Ammon's horn (tissue), 1 donor: Measurements from ENCODE around the gene CD164L2.

Experiments
- DNase-seq: peaks from one replicate; pipeline ENCODE4 v3.0.0-alpha.2; 2016; ENCODE audit warnings: low spot score

CD164L2 gene

GRCh38 chr1:27346991-27347624 is 36.0 kb downstream of the CD164L2 start:
- DNase-seq, result no peak

DNA sequence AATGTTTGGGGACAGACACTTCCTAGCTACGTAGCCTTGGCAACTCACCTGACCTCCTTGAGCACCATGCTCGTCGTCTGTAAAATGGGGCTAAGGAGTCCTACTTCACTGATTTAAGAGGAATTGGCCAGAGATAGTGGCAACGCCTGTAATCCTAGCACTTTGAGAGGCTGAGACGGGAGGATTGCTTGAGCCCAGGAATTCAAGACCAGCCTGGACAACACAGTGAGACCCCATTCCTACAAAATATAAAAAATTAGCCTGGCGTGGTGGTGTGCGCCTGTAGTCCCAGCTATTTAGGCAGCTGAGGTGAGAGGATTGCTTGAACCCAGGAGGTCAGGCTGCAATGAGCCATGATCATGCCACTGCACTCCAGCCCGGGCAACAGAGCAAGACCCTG is 36.8 kb downstream of the CD164L2 start:
- no peak for DNase-seq

- DNase-seq, result no peak
Observed at GRCh38 chr1:27345272-27345671, 37.9 kb downstream of the CD164L2 start.

DNA sequence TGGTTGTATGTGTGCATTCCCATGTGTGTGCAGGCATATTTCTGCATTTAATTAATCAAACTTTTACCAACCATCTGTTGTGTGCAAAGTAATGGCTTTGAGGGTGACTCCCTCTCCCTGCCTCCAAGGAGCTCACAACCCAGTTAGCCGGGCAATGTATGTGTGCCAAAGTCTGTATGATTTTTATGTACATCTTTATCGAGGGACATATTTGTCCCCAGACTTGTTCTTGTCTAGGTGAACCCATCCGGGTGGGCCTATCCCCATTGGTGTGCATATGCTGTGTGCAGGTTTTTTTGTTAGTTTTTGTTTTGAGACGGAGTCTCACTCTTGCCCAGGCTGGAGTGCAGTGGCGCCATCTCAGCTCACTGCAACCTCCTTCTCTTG is 39.5 kb downstream of the CD164L2 start:
- no peak for DNase-seq

DNA sequence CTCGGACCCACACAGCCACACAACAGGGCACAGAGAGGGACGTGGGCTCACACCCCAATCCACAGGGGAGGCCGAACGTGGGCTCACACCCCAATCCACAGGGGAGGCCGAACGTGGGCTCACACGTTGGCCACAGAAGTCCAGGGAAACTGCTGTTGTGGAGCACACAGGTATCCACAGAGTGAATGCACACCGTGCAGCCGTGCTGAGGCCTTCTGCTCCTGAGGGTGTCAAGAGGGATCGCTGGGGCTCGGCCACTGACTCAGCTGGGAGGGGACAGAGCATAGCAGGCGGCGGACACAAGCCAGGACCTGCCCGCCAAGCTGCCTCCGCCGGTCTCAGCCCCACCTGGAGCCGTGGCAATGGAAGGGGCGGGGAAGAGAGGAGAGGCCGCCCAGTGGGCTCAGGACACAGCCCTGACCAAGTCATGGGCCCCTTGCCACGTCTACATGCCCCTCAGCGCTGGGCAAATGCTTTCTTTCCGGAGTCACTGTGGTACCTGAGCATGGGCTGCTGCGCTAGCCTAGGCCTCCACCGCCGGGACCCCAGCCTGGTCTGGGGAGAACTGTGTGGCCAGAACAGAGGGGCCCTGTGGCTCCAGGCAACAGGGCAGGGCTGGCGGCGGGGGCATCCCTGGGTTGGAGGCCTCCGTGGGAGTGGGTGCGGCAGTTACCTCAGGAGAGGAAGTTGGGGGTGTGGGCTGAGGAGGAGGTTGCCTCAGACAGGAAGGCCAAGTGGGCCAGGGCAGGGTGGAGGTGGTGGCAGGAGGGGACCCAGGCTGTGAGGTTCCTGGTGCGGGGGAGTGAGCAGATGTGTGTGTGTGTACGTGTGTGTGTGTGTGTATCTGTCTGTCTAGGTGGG is 40.1 kb downstream of the CD164L2 start:
- peak; percentile 38 for DNase-seq

GRCh38 chr1:27342391-27342777 is 40.7 kb downstream of the CD164L2 start:
- no peak for DNase-seq

DNA sequence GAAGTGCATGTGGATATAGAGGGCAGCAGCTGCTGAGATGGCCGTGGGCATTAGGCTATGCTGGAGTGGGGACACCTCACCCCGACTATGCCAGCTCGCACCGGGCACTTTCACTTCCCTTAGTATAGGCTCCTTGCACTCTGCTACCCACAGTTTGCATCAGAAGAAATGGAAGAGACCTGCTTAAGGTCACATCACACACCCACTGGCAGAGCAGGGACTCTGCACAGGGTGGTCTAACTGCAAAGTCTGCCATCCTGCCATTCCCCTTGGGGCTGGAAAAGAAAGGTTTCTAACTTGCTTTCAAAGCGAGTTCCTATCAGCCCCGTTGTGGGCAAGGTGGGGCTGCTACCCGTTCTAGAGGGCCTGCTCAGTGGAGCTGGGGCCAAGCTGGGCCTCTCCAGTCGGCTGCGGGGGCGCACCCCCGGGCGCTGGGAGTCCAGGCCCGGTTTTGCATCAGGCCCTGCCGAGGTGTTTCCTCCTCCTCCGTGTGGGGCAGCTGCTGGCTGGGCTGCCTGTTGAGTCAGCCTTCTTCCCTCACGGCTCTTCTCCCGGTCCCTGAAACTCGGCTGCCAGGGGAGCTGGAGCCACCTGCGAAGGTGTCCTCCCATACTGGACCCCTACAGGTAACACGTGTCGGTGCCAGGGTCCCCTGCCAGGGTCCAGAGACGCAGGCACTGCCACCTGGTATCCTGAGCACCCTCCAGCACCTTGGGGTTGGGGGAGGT is 41.4 kb downstream of the CD164L2 start, which contains the start of gene SYTL1:
Gene SYTL1, plus strand, starts transcription at position 498 of the 728 bp plus-strand sequence. CDS start 3,313 bp downstream, outside the sequence.
- DNase-seq, result no peak

DNA sequence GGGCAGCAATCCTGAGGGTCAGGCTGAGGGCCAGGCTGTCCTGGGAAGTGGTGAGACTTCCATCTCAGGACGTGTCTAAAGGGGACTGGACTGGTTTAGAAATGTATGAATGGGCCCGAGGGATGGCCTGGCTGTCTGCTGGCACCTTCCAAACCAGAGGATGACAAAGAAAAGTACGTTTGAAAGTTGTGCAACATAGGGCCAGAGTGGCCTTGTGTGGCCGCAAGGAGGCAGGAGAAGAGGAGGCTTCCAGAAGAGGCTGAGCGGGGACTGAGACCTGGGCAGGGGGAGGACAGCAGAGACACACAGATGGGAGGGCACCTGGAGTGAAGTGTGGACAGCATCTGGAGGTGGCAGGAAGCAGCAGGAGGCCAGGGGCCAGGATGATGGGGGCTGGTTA is 43.9 kb downstream of the CD164L2 start:
- DNase-seq, result no peak

- no peak for DNase-seq
Observed at GRCh38 chr1:27338751-27339150, 44.4 kb downstream of the CD164L2 start.

GRCh38 chr1:27336756-27337155 is 46.4 kb downstream of the CD164L2 start:
- DNase-seq, result no peak

DNA sequence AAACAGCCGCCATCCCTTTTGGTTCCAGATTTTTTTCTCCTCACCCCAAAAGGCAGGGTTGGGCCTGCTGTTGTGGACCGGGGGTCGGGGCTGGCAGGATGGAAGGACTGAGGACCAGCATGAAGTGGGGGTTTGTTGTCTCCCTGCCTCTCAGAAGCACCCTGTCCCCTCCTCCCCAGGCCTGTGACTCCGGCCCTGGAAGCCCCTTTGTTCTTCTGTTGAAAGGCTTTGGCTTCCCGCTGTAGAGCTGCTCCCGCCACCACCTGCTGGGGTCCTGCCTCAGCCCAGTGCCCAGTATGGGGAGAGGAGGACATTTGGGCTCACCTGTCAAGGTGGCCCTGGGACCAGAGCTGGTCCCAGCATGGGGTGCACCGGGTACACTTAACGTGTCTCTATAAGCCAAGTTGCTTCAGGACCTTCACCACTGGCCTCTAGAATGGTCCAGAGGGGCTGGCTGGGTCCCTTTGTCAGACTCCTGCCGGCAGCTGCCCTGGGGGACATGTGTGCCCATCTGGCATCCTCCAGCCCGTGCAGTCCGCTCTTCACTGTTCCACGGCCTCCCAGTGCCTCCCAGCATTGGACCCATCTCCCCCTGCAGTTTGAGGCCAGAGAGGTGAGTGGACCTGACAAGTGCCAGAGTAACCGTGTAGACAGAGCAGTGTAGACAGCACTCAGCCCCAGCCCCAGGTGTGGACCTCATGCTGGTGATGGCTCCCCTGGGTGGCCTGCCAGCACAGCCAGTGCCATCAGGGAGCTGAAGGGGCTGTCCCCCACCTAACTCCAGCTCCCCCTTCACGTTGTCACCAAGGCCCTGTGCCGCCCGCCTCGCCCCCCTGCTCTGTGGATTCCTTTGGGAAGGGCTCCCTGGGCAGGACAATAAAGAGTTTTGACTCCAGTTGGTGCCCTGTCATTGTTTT is 47.4 kb downstream of the CD164L2 start:
- no peak for DNase-seq

DNA sequence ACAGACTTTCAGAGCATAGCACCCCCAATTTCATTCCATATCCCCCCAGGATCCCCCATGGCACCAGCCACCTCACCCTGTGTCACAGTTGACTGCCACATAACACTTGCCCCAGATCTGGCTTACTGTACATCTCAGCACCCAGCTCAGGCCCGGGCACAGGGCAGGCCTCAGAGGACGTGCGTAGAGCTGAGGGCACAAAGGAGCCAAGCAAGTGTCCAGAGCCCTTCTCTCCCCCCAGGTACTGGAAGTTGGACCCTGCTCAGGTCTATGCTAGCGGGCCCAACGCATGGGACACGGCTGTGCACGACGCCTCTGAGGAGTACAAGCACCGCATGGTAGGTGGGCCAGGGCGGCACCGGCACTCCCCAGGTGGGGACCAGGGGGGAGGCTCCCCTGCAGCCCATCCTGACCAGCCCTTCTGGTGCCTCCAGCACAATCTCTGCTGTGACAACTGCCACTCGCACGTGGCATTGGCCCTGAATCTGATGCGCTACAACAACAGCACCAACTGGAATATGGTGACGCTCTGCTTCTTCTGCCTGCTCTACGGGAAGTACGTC is 49.3 kb downstream of the CD164L2 start:
- no peak for DNase-seq

- DNase-seq, result no peak
Observed at GRCh38 chr1:27332536-27333281, 50.4 kb downstream of the CD164L2 start.

DNA sequence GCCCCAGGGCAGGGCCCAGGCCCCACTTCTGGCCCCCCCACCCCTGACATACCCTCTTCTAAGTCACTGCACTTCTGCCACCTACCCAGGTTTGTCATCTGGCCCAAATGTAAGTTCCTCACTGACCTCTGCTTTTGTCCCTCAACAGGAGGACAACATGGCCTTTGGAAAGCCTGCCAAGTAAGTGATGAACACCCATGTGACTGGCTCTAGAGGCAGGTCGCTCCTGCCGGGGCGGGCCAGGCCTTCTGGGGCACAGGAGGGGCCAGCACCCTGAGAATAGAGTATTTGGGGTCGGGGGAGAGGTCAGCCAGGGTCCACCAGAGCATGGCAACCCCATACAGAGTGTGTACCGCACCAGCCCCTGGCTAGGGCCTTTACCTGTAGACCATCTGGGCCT is 51.2 kb downstream of the CD164L2 start:
- DNase-seq, result no peak

GRCh38 chr1:27331426-27331825 is 51.7 kb downstream of the CD164L2 start:
- no peak for DNase-seq

DNA sequence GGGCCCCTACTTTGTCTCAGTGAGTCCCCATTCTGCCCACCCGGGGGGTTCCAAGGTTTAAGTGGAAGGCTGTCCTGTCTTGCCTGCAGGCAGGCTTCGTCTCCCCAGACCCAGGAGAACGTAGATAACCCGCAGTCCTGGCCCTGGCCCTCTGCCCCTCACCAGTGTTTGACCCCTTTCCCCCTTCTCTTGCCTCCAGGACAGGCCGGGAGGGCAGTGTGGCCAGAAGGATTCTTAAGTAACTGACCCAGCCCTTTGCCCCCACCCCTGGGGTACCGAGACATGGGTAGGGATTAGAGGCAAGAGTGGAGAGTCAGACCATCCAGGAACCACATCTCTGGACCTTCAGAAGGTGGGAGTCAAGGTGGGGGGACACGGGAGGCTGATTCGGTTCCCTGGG is 52.3 kb downstream of the CD164L2 start:
- DNase-seq, result no peak
